ENCODE results near the gene MBP.

Gene MBP

GRCh38 chr18:76974386-76974785 is 158.2 kb downstream of the MBP start:
- no peak for DNase-seq (ENCODE audit: low read depth in 1 of 2, low spot score in 1 of 2)
- TF ChIP-seq SPI1 (IDR thresholded peaks at IDR 0.05; ENCODE audit: borderline replicate concordance, low read depth) (no peak), POLR2AphosphoS5 (IDR thresholded peaks at IDR 0.05; ENCODE audit: low read depth) (no peak)
- TF ChIP-seq, protein P1, sequence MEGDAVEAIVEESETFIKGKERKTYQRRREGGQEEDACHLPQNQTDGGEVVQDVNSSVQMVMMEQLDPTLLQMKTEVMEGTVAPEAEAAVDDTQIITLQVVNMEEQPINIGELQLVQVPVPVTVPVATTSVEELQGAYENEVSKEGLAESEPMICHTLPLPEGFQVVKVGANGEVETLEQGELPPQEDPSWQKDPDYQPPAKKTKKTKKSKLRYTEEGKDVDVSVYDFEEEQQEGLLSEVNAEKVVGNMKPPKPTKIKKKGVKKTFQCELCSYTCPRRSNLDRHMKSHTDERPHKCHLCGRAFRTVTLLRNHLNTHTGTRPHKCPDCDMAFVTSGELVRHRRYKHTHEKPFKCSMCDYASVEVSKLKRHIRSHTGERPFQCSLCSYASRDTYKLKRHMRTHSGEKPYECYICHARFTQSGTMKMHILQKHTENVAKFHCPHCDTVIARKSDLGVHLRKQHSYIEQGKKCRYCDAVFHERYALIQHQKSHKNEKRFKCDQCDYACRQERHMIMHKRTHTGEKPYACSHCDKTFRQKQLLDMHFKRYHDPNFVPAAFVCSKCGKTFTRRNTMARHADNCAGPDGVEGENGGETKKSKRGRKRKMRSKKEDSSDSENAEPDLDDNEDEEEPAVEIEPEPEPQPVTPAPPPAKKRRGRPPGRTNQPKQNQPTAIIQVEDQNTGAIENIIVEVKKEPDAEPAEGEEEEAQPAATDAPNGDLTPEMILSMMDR (IDR thresholded peaks at IDR 0.05; ENCODE audit: insufficient read depth, low read length) = no peak
- no peak overlapping the region for H3K4me3 ChIP-seq (replicated peaks; ENCODE audit: insufficient read depth, low read length)
- no peaks in the 10 kb centered on the region for H3K27me3 ChIP-seq (ENCODE audit: insufficient read depth, poor library complexity, severe bottlenecking)
- no peak overlapping the region for H3K27ac ChIP-seq (replicated peaks)

DNA sequence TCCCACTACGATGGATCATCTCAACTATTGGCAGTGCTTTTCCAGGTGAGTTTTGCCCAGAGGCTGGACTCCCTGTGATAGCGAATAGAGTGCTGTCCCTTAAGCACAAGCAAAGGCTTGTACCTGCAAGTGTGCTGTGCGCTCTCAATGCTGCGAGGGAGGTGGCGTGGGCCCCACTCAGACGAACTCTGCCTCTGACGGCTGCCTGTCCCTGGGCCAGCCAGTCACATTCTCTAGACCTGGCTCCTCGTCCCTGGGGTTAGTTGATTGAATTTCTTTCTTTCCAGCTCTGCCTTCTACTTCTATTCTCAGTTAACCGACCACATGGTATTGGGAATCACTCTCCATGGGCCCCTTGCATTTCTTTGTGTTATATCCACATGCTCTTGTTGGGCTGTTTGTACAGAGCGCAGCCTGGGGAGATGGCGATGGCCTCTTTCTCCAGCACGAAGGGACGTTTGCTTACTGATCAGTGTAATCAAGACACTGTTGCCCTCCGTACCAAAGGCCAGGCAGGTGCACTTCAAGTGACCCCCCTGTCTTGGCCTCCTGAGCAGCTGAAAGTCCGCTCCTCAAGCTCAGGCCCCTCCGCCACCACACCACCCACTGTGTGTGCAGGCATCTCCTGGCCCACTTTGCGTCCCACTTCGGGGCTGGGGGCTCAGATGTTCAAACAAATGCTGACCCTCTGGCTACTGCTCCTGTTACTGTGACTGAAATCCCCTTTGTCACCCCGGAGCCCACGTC is 158.9 kb downstream of the MBP start:
- Histone ChIP-seq H3K27me3 (ENCODE audit: insufficient read depth, poor library complexity, severe bottlenecking) (no peaks in the 10 kb centered on the region), H3K4me3 (replicated peaks; ENCODE audit: insufficient read depth, low read length) (no peak overlapping the region), H3K27ac (replicated peaks) (no peak overlapping the region)
- no peak for DNase-seq (ENCODE audit: low read depth in 1 of 2, low spot score in 1 of 2)
- TF ChIP-seq SPI1 (IDR thresholded peaks at IDR 0.05; ENCODE audit: borderline replicate concordance, low read depth) = no peak
- TF ChIP-seq, protein P1 (IDR thresholded peaks at IDR 0.05; ENCODE audit: insufficient read depth, low read length) = no peak
- no peak for TF ChIP-seq POLR2AphosphoS5 (IDR thresholded peaks at IDR 0.05; ENCODE audit: low read depth)
- TF ChIP-seq GABPA (IDR thresholded peaks at IDR 0.05; ENCODE audit: low read depth) = no peak
- TF ChIP-seq, protein P2, sequence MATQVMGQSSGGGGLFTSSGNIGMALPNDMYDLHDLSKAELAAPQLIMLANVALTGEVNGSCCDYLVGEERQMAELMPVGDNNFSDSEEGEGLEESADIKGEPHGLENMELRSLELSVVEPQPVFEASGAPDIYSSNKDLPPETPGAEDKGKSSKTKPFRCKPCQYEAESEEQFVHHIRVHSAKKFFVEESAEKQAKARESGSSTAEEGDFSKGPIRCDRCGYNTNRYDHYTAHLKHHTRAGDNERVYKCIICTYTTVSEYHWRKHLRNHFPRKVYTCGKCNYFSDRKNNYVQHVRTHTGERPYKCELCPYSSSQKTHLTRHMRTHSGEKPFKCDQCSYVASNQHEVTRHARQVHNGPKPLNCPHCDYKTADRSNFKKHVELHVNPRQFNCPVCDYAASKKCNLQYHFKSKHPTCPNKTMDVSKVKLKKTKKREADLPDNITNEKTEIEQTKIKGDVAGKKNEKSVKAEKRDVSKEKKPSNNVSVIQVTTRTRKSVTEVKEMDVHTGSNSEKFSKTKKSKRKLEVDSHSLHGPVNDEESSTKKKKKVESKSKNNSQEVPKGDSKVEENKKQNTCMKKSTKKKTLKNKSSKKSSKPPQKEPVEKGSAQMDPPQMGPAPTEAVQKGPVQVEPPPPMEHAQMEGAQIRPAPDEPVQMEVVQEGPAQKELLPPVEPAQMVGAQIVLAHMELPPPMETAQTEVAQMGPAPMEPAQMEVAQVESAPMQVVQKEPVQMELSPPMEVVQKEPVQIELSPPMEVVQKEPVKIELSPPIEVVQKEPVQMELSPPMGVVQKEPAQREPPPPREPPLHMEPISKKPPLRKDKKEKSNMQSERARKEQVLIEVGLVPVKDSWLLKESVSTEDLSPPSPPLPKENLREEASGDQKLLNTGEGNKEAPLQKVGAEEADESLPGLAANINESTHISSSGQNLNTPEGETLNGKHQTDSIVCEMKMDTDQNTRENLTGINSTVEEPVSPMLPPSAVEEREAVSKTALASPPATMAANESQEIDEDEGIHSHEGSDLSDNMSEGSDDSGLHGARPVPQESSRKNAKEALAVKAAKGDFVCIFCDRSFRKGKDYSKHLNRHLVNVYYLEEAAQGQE (IDR thresholded peaks at IDR 0.05; ENCODE audit: insufficient replicate concordance, low read depth) = no peak

DNA sequence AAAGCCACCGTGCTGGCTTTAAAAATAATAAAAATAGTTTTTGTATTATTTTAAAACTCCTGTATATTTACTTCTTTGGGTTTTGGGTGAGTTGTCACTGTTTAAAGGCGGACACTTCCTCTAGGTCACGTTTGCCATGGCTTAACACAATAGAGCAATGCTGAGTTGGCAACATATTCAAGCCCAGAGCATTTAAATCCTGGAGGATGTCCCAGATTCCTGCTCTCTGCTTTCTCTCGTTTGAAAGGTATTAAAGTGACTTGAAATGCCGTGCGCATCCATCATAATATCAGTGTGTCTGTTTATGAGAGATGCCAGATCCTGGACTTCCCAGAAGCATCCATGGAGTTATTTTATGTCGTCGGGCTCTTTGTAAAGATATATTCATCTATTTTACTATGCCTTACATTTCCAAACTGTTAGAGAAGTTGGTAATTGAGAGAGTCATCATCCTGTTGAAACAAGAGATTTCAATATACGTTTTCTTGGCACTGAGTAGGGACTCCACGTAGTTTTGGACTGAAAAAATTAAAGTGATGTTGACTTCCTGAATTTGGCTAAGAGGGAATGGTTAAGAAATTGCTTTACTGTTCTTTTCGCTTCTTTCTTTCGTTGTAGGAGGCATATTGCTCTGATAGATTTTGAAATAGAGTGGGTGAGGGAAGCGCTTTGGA is 159.6 kb downstream of the MBP start:
- H3K4me3 ChIP-seq (replicated peaks; ENCODE audit: insufficient read depth, low read length) = no peak overlapping the region
- H3K27ac ChIP-seq (replicated peaks) = no peak overlapping the region
- TF ChIP-seq SPI1 (IDR thresholded peaks at IDR 0.05; ENCODE audit: borderline replicate concordance, low read depth) (no peak), GABPA (IDR thresholded peaks at IDR 0.05; ENCODE audit: low read depth) (no peak), POLR2AphosphoS5 (IDR thresholded peaks at IDR 0.05; ENCODE audit: low read depth) (no peak)
- TF ChIP-seq, protein P1 (IDR thresholded peaks at IDR 0.05; ENCODE audit: insufficient read depth, low read length) = no peak
- TF ChIP-seq, protein P2 (IDR thresholded peaks at IDR 0.05; ENCODE audit: insufficient replicate concordance, low read depth) = no peak
- DNase-seq (ENCODE audit: low read depth in 1 of 2, low spot score in 1 of 2) = no peak
- H3K27me3 ChIP-seq (ENCODE audit: insufficient read depth, poor library complexity, severe bottlenecking) = no peaks in the 10 kb centered on the region

Data from HL-60 (cell line).